Mesodermal cell (in vitro differentiated cells): ENCODE data around the gene TSPAN5.

ENCODE experiments used
- H3K27ac ChIP-seq: 2 replicates; pipeline ENCODE4 v1.7.0; 2013; ENCODE audit warnings: mild to moderate bottlenecking, low read depth, low read length, moderate library complexity; ENCODE audit not compliant: severe bottlenecking
- H3K36me3 ChIP-seq: 2 replicates; pipeline ENCODE4 v1.7.1; 2013; ENCODE audit warnings: mild to moderate bottlenecking, low read length, moderate library complexity; ENCODE audit not compliant: control insufficient read depth, insufficient read depth
- H3K4me1 ChIP-seq: one replicate; pipeline ENCODE4 v1.7.1; 2013; ENCODE audit warnings: mild to moderate bottlenecking, low read length; ENCODE audit not compliant: insufficient read depth, control insufficient read depth, poor library complexity, severe bottlenecking
- H3K4me3 ChIP-seq: 2 replicates; pipeline ENCODE4 v1.7.0; 2013; ENCODE audit warnings: low read length, control low read depth, mild to moderate bottlenecking; ENCODE audit not compliant: insufficient read depth, poor library complexity, severe bottlenecking; ENCODE audit errors: extremely low read depth
- H3K9me3 ChIP-seq: 2 replicates; pipeline ENCODE4 v1.7.1; 2013; ENCODE audit warnings: mild to moderate bottlenecking, low read length, moderate library complexity; ENCODE audit not compliant: control insufficient read depth
- WGBS, 2 experiments: methylation state at CpG; one replicate each; pipeline ENCODE4 v1.1.5; 2013; ENCODE audit warnings: missing lambda C conversion rate in 2 of 2; ENCODE audit not compliant: insufficient coverage in 2 of 2; 5-methylcytosine and 5-hydroxymethylcytosine counted together

Gene TSPAN5

GRCh38 chr4:98568941-98569663, 89.3 kb downstream of the TSPAN5 start:
- Histone ChIP-seq H3K36me3 (peaks cover 11% of the 10 kb centered on the region), H3K27ac (no peak overlapping the region)
- WGBS, 2 experiments = 84 to 85% methylated on average over 4 to 7 of the region's 7 CpGs

GRCh38 chr4:98567611-98568010, 90.8 kb downstream of the TSPAN5 start:
- WGBS, 2 experiments = 92 to 97% methylated on average over 6 of the region's 7 CpGs
- H3K27ac ChIP-seq = no peak overlapping the region
- H3K36me3 ChIP-seq = peaks cover 4% of the 10 kb centered on the region
- H3K9me3 ChIP-seq = no peaks in the 10 kb centered on the region
- H3K4me3 ChIP-seq = no peak overlapping the region
- peaks cover 13% of the 10 kb centered on the region for H3K4me1 ChIP-seq

More at GRCh38 chr4:98568941-98569663, 89.3 kb downstream of the TSPAN5 start:
- no peak overlapping the region for H3K4me3 ChIP-seq
- no peaks in the 10 kb centered on the region for H3K9me3 ChIP-seq
- H3K4me1 ChIP-seq = peaks cover 13% of the 10 kb centered on the region

- 66 to 69% methylated on average over 5 to 7 of the region's 11 CpGs for WGBS, 2 experiments
- Histone ChIP-seq H3K4me1 (peaks cover 13% of the 10 kb centered on the region), H3K27ac (peak overlapping the region; percentile 33), H3K9me3 (no peaks in the 10 kb centered on the region), H3K4me3 (no peak overlapping the region), H3K36me3 (peaks cover 2% of the 10 kb centered on the region)
Measured at GRCh38 chr4:98566361-98567008, 91.9 kb downstream of the TSPAN5 start.

GRCh38 chr4:98565681-98566301, 92.6 kb downstream of the TSPAN5 start:
- Histone ChIP-seq H3K4me3 (no peak overlapping the region), H3K4me1 (peaks cover 13% of the 10 kb centered on the region), H3K9me3 (peaks cover 3% of the 10 kb centered on the region), H3K36me3 (no peaks in the 10 kb centered on the region), H3K27ac (peak overlapping the region; percentile 33)
- WGBS, 2 experiments = 65 to 81% methylated on average over 2 to 3 of the region's 5 CpGs

GRCh38 chr4:98564852-98565251, 93.6 kb downstream of the TSPAN5 start:
- WGBS, 2 experiments = 83 to 90% methylated on average over 1 of the region's 3 CpGs
- Histone ChIP-seq H3K4me1 (peaks cover 16% of the 10 kb centered on the region), H3K4me3 (no peak overlapping the region), H3K9me3 (peaks cover 3% of the 10 kb centered on the region), H3K36me3 (no peaks in the 10 kb centered on the region), H3K27ac (peak overlapping the region; percentile 24)

- H3K9me3 ChIP-seq = peaks cover 3% of the 10 kb centered on the region
- no peaks in the 10 kb centered on the region for H3K36me3 ChIP-seq
- 59 to 72% methylated on average over 3 of the region's 3 CpGs for WGBS, 2 experiments
- peaks cover 41% of the 10 kb centered on the region for H3K4me1 ChIP-seq
- H3K4me3 ChIP-seq = no peak overlapping the region
- H3K27ac ChIP-seq = peak overlapping the region; percentile 20
Measured at GRCh38 chr4:98560321-98560720, 98.1 kb downstream of the TSPAN5 start.

- WGBS, 2 experiments = 29 to 39% methylated on average over 5 to 6 of the region's 6 CpGs
- H3K4me1 ChIP-seq = peaks cover 41% of the 10 kb centered on the region
Measured at GRCh38 chr4:98558471-98559169, 99.8 kb downstream of the TSPAN5 start.

GRCh38 chr4:98557194-98557892, 101.1 kb downstream of the TSPAN5 start:
- peaks cover 5% of the 10 kb centered on the region for H3K36me3 ChIP-seq
- peaks cover 3% of the 10 kb centered on the region for H3K9me3 ChIP-seq
- no peak overlapping the region for H3K4me3 ChIP-seq
- H3K27ac ChIP-seq = peak overlapping the region; percentile 72
- 60 to 77% methylated on average over 5 to 6 of the region's 7 CpGs for WGBS, 2 experiments
- H3K4me1 ChIP-seq = peaks cover 41% of the 10 kb centered on the region

More at GRCh38 chr4:98558471-98559169, 99.8 kb downstream of the TSPAN5 start:
- no peak overlapping the region for H3K4me3 ChIP-seq
- no peaks in the 10 kb centered on the region for H3K36me3 ChIP-seq
- H3K9me3 ChIP-seq = peaks cover 3% of the 10 kb centered on the region
- peak overlapping the region; percentile 41 for H3K27ac ChIP-seq

- no CpG with 5 or more reads among the region's 2 CpGs for WGBS, 2 experiments
- H3K4me3 ChIP-seq = no peak overlapping the region
- no peak overlapping the region for H3K27ac ChIP-seq
- H3K9me3 ChIP-seq = peaks cover 3% of the 10 kb centered on the region
- H3K4me1 ChIP-seq = peaks cover 41% of the 10 kb centered on the region
- H3K36me3 ChIP-seq = peaks cover 9% of the 10 kb centered on the region
Measured at GRCh38 chr4:98556451-98556850, 102.0 kb downstream of the TSPAN5 start.
